NT2/D1 (cell line): Measurements from ENCODE around the gene CHI3L2.

Experiments used
- SUZ12 ChIP-seq: IDR thresholded peaks from 2 replicates; pipeline ENCODE4 v1.6.1; 2011; ENCODE audit not compliant: insufficient read length, insufficient read depth; ENCODE audit errors: extremely low read depth
- YY1 ChIP-seq: IDR thresholded peaks from 2 replicates; pipeline ENCODE4 v1.6.1; 2011; ENCODE audit not compliant: insufficient read length, insufficient read depth
- ZNF274 ChIP-seq: IDR thresholded peaks from 2 replicates; pipeline ENCODE4 v1.6.1; 2011; ENCODE audit warnings: mild to moderate bottlenecking, low read depth, low read length

GRCh38 chr1:111216751-111217150, 10.8 kb upstream of the CHI3L2 start:
- no peak for TF ChIP-seq ZNF274
- TF ChIP-seq YY1: no peak
- no peak for TF ChIP-seq SUZ12
